Superior temporal gyrus (tissue), 1 donor: ENCODE measurements around the gene PCTP.

ENCODE experiments used
- DNase-seq: peaks from one replicate; pipeline ENCODE4 v3.0.0-alpha.2; 2016; ENCODE audit errors: extremely low spot score

The PCTP gene

GRCh38 chr17:55727920-55728319, 22.9 kb upstream of the PCTP start:
- DNase-seq, result no peak

- DNase-seq, result no peak
Measured at GRCh38 chr17:55728361-55728760, 22.5 kb upstream of the PCTP start.

GRCh38 chr17:55728833-55729232, 22.0 kb upstream of the PCTP start:
- no peak for DNase-seq

GRCh38 chr17:55729484-55729883, 21.4 kb upstream of the PCTP start:
- no peak for DNase-seq

DNA sequence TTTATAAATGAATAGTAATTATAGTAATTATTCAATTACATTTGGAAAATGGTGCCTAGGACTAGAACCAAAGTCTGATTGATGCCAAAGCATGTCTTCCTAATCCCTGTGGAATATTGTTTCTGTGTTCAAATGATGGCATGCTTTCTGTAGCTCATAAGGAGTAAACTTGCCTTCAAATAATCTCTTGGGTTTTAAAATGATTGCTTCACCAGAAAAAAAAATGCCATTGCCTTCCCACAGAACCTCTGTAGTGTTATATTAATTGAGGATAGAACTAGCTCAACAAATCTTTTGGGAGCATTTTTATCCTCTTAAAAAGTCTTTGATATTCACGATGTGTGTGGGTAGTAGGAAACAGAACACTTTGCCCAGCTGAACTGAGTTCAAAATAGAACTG, 20.5 kb upstream of the PCTP start:
- no peak for DNase-seq

- DNase-seq, result no peak
Measured at GRCh38 chr17:55730808-55731207, 20.0 kb upstream of the PCTP start.

DNA sequence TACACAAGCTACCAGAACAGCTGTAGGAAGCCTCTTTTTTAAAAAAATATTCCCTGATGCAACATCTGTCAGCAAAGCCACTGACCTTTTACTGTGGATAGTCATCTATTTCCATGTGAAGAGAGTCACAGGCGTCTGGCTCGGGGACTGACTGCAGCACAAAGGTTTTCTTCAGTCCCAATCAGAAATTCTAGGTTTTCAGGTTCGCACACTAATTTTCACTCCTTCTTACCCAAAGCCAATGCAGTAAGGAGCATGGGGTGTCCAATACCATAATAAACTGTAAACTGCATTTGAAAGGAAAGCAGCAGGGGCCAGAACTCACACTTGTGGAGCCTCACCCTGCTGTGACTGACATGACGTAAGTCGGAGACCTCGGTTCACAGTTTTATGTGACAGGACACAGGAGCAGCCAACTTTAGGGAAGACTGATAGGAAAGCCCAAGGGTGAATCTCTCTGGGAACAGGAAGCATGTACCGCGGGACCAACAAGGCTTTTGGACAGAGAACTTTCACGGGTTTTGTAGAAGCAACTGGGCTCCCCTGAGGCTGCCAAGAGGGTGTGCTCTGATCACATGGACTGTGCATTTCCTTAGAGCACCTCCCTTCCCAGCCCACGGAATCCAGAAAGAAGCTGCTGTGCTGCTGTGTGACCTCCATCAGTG, 19.1 kb upstream of the PCTP start:
- DNase-seq, result no peak

GRCh38 chr17:55734128-55734781, 16.6 kb upstream of the PCTP start:
- no peak for DNase-seq

DNA sequence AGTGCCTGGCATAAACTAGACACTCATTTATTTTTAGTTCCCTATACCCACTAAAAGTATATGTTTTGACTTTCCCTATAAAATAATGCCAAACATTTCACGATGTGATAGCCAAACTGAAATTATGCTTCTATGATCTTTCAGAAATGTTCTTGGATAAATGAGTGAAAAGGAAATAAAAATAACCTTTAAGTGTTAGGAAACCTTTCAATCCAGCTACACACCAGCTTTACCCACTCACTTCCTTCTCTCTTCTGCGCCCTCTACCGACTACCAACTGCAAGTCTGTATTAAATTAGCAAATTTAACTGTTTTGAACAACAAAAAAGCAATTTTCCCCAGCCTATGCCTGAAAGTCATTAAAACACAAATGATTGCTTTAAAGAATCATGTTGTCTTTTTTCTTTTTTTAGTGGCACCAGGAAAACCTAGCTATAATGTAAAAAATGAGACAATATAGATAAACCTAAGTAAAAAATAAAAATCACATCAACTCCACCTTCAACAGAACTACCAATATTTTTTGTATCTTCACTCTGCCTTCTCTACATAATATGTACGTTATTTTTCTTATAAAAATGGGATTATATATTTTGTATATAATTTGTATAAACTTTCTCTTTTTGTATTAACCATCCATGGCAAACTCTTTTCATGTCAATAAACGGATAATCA, 15.0 kb upstream of the PCTP start:
- DNase-seq, result no peak

GRCh38 chr17:55737976-55738501, 12.8 kb upstream of the PCTP start:
- DNase-seq, result no peak

GRCh38 chr17:55740511-55741355, 10.1 kb upstream of the PCTP start:
- DNase-seq, result no peak

DNA sequence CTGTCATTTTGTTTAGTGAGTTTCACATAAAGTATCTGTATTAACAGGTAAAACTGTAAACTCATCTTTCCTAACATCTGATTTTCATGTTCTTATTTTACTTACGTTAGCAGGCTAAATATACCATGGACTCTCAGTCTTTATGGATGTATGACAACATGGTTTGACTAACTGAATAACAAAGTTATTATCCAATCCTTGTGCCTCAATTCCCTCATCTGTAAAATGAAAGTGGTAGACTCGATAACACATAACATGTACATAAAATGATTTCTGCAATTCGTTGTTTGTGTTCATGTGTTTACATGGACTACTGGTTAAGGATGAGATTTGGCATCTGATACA, 9.5 kb upstream of the PCTP start:
- no peak for DNase-seq

- no peak for DNase-seq
Measured at GRCh38 chr17:55742272-55743102, 8.4 kb upstream of the PCTP start.

GRCh38 chr17:55743103-55743679, 7.7 kb upstream of the PCTP start:
- no peak for DNase-seq

GRCh38 chr17:55745258-55745657, 5.6 kb upstream of the PCTP start:
- no peak for DNase-seq

DNA sequence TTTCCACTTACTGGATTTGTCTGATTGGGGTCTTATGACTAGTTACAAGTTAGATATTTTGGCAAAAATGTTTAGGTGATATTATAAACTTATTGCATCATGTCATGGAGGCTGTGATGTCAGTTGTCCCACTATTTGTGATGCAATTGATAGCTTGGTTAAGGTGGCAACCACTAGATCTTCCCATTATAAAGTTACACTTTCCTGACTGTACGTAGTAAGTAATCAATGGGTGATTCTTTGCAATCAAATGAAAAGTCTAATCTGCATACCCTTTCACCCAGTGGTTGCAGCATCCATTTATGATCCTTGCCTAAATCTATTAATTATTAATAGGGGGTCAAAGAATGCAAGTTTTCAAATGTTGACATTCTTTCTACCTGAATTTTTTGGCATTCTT, 4.4 kb upstream of the PCTP start:
- no peak for DNase-seq

DNA sequence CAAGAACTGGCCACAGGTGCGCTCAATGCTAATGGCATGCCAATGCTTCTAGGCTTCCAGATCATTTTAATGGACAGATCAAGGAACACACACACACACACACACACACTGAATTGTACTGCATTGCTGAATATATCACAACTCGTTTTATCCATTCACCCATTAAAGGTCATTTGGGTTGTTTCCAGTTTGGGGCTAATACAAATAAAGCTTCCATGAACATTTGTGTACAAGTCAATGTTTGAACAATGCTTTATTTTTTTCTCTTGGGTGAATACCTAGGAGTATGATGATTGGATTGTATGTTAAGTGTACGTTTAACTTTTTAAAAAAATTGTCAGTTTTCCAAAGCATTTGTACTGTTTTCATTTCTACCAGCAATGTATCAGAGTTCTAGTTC, 3.6 kb upstream of the PCTP start:
- no peak for DNase-seq

DNA sequence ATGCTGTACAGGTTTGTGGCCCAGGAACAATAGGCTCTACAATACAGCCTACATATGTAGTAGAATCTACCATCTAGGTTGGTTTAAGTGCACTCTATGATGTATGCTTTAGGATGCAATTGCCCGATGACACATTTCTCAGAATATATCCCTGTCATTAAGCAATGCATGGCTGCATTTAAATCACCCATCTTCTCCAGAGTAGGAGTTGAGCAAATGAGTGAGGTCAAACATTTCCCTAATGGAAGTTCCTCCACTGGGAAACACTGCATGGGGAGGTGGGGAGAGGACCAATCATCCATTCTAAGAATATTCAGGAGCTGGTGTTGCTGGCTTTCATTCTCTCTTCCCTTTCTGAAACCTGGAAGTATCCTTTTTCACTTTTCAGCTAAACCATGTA, 2.0 kb upstream of the PCTP start:
- DNase-seq, result no peak

DNA sequence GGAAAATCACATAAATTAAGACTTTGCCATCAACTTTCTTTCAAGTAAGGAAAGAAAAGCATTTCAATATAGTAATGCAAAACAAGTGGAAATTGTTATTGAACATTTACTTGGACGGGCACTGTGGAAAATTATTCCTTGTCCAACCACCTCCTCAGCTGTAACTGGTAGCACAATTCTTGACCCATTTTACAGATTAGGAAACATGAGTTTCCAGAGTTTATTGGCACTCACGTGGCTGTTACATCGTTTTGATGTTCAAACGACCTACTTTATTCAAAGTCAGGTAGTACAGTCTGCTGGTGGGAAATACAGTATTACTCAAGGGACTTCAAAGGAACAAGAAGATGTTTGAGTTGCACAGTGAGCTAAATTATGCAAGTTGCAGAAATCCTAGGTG, 866 bp upstream of the PCTP start:
- DNase-seq, result no peak

GRCh38 chr17:55751720-55752250, 934 bp downstream of the PCTP start:
- DNase-seq, result no peak

DNA sequence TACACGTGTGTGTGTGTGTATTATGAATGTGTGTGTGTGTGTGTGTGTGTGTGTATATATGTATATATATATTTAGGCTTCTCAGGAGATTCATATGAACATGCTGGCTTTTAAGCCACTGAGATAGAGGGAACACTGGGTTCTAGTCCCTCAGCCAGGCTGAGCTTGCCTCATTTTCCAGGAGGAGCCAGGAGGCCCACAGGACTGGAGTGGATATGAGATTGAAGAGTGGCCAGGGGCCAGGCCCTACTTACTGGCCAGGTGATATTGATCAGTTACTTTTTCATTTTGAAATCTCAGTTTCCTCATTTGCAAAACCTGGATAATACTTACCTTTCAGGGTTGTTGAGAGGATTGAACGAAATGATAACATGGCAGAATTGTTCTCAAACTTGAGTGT, 5.8 kb downstream of the PCTP start:
- DNase-seq, result no peak
